Measurements from ENCODE around the gene GRP.

GRCh38 chr18:59271606-59272220 is 51.8 kb downstream of the GRP start:
- TF ChIP-seq POLR2A (IDR thresholded peaks at IDR 0.05; ENCODE audit: low read depth, low read length): no peak
- TF ChIP-seq POLR2AphosphoS5 (IDR thresholded peaks at IDR 0.05; ENCODE audit: low read depth, low read length): no peak
- no peak for TF ChIP-seq TAF1 (IDR thresholded peaks at IDR 0.05; ENCODE audit: borderline replicate concordance, low read depth, low read length)
